PC-3 (cell line): ENCODE results near the gene HERC6. TPM values are rescaled to one million over a fixed set of nuclear protein-coding genes. Genes with fewer than 3 reads are reported as not detected.
"Not testable (repeated sequence)": the region's sequence is repeated elsewhere in the genome, so short reads cannot be mapped to it uniquely, and the experiment has no call there.

Source experiments
- ATAC-seq: fragments of 200-7000 bp; cut with Tn5 transposase; 2 replicates; pipeline ENCODE4 v1.9.1; 2020; ENCODE audit warnings: mild to moderate bottlenecking, moderate library complexity
- BruUV-seq: library from RNA; stranded (reverse); fragments of 400-500 nt; replicated peaks from 2 replicates; lab custom pipeline; 2021; lab: Mats Ljungman, UMichigan
- CTCF ChIA-PET: fragments of 300-600 bp; sonication (Branson Sonifier 250); formaldehyde crosslinking; loops from one replicate; lab custom pipeline; 2022; ENCODE audit warnings: antibody characterized with exemption; lab: Charles Lee
- POLR2A ChIA-PET: fragments of 300-600 bp; sonication (Branson Sonifier 250); formaldehyde crosslinking; loops from one replicate; lab custom pipeline; 2022; ENCODE audit warnings: antibody characterized with exemption; ENCODE audit not compliant: unreplicated experiment; lab: Charles Lee
- DNase-seq: peaks from one replicate; pipeline ENCODE4 v3.0.0-alpha.2; 2015
- H2AFZ ChIP-seq: fragments of 300-600 bp; sonication (generic); 2 replicates; pipeline ENCODE4 v1.6.0; 2016; ENCODE audit warnings: antibody characterized with exemption, low read length
- H3F3A ChIP-seq: fragments of 300-600 bp; sonication (generic); one replicate; pipeline ENCODE4 v1.6.0; 2017; ENCODE audit warnings: antibody characterized with exemption, low read length, control low read depth, mild to moderate bottlenecking; ENCODE audit not compliant: unreplicated experiment
- H3K27ac ChIP-seq: fragments of 300-600 bp; sonication (generic); 2 replicates; pipeline ENCODE4 v1.5.1; 2016; ENCODE audit warnings: mild to moderate bottlenecking, low read length
- H3K27me3 ChIP-seq: fragments of 300-600 bp; sonication (generic); 2 replicates; pipeline ENCODE4 v1.6.1; 2016; ENCODE audit warnings: low read length, mixed read lengths
- H3K36me3 ChIP-seq: fragments of 300-600 bp; sonication (generic); 2 replicates; pipeline ENCODE4 v1.6.1; 2016; ENCODE audit warnings: low read depth, mixed run types, low read length, mixed read lengths
- H3K4me1 ChIP-seq: fragments of 300-600 bp; sonication (generic); 2 replicates; pipeline ENCODE4 v1.5.1; 2016; ENCODE audit warnings: low read length; ENCODE audit not compliant: insufficient read depth
- H3K4me2 ChIP-seq: fragments of 300-600 bp; sonication (generic); 2 replicates; pipeline ENCODE4 v1.6.0; 2016; ENCODE audit warnings: low read length
- H3K4me3 ChIP-seq: fragments of 300-600 bp; sonication (generic); 2 replicates; pipeline ENCODE4 v1.5.1; 2016; ENCODE audit warnings: mild to moderate bottlenecking, low read length, mixed read lengths
- H3K79me2 ChIP-seq: fragments of 300-600 bp; sonication (generic); 2 replicates; pipeline ENCODE4 v1.6.1; 2017; ENCODE audit warnings: low read length, mixed read lengths
- H3K9ac ChIP-seq: fragments of 300-600 bp; sonication (generic); 2 replicates; pipeline ENCODE4 v1.6.0; 2016; ENCODE audit warnings: mild to moderate bottlenecking, low read length
- H3K9me2 ChIP-seq: fragments of 300-600 bp; sonication (generic); replicated peaks from 2 replicates; pipeline ENCODE4 v1.6.1; 2016; ENCODE audit warnings: mixed run types, low read length, mixed read lengths
- H3K9me3 ChIP-seq: fragments of 300-600 bp; sonication (generic); 2 replicates; pipeline ENCODE4 v1.6.1; 2016; ENCODE audit warnings: low read length, mixed read lengths
- H4K20me1 ChIP-seq: fragments of 300-600 bp; sonication (generic); 2 replicates; pipeline ENCODE4 v1.6.1; 2016; ENCODE audit warnings: low read length, mixed read lengths
- EZH2 ChIP-seq: fragments of 300-600 bp; sonication (generic); IDR thresholded peaks from one replicate; pipeline ENCODE4 v1.6.1; 2017; ENCODE audit warnings: antibody characterized with exemption, mild to moderate bottlenecking, low read length; ENCODE audit not compliant: unreplicated experiment
- EZH2phosphoT487 ChIP-seq: fragments of 300-600 bp; sonication (generic); IDR thresholded peaks from 2 replicates; pipeline ENCODE4 v1.6.1; 2018; ENCODE audit warnings: mild to moderate bottlenecking, antibody characterized with exemption, low read length, borderline replicate concordance
- intact Hi-C: fragments of 100-400 bp; cut with micrococcal nuclease; formaldehyde crosslinking; loops from 2 replicates; pipeline ENCODE4 v1.9.0; 2023
- total RNA-seq: library from RNA; depleted of rRNA; stranded (reverse); fragments of >200 nt; gene quantifications from 2 replicates; pipeline ENCODE4 v1.2.3, GENCODE V29; 2014
- TF ChIP-seq, protein P1 (sequence below): fragments of 300-600 bp; sonication (generic); conservative IDR thresholded peaks from 2 replicates; pipeline ENCODE4 v1.5.1; 2017; ENCODE audit warnings: antibody characterized with exemption, low read depth, mild to moderate bottlenecking, low read length

HERC6 gene
- total RNA-seq, 1 experiment from 2014 or later: 4.8 TPM

DNA sequence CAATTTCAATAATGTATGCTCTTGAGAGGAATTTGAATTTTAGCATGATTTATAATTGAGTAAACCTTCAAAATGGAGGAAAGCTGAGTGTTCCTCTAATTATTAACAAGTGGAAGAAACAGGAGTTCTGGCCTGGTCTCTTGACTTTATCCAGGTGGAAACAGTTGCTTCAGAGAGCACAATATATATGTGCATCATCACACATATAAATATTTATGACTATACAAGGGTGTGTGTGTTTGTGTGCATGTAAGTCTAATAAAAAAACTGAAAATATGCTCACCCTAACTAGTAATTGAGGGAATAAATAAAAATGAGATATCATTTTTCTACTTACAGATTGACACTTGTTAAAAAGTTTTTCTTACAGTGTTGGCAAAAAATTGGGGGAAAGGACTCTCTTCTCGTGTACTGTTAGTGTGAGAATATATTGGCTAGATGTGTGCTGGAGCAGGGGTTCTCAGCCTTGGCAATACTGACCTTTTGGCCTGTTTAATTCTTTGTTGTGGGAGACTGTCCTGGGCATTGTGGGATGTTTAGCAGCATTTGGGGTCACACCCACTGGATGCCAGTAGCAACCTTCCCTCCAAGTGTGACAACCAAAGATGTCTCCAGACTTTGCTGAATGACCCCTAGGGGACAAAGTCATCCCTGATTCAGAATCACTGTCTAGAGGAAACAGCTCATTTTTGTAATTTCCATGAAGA lies 57.5 kb downstream of the HERC6 start:
- CTCF ChIA-PET: no interaction called here

DNA sequence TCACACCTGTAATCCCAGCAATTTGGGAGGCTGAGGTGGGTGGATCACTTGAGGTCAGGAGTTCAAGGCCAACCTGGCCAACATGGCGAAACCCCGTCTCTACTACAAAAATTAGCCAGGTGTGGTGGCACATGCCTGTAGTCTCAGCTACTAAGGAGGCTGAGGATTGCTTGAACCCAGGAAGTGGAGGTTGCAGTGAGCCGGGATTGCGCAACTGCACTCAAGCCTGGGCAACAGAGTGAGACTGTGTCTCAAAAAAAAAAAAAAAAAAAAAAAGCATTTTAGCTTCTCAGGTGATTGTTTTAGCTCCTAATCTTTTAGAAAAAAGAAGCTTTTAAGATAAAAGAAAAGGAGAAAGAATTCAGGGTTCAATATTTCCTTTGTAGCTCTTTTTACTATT lies 59.2 kb downstream of the HERC6 start:
- H3K4me2 ChIP-seq, CTCF ChIA-PET, H3K4me3 ChIP-seq, H3K27ac ChIP-seq, H4K20me1 ChIP-seq, H3K9me3 ChIP-seq, H3K79me2 ChIP-seq, intact Hi-C loops, DNase-seq, H3K4me1 ChIP-seq, H3F3A ChIP-seq, POLR2A ChIA-PET, H3K36me3 ChIP-seq, ATAC-seq, H3K9ac ChIP-seq, H3K9me2 ChIP-seq, H2AFZ ChIP-seq, BruUV-seq, H3K27me3 ChIP-seq: not testable (repeated sequence)

More for the DNA sequence above, 57.5 kb downstream of the HERC6 start:
- BruUV-seq: no TSS peak
- Histone ChIP-seq H3K79me2 (no peaks in the 10 kb centered on the region), H3K9me2 (no peaks in the 10 kb centered on the region), H3K9me3 (no peaks in the 10 kb centered on the region), H2AFZ (no peak overlapping the region), H3K36me3 (no peaks in the 10 kb centered on the region), H3F3A (no peaks in the 10 kb centered on the region), H4K20me1 (no peaks in the 10 kb centered on the region), H3K4me1 (no peaks in the 10 kb centered on the region), H3K27me3 (no peaks in the 10 kb centered on the region), H3K9ac (no peak overlapping the region), H3K4me3 (no peak overlapping the region), H3K27ac (no peak overlapping the region), H3K4me2 (no peak overlapping the region)
- intact Hi-C loops: no loop called here
- no peak for ATAC-seq
- POLR2A ChIA-PET: no interaction called here
- TF ChIP-seq, protein P1, sequence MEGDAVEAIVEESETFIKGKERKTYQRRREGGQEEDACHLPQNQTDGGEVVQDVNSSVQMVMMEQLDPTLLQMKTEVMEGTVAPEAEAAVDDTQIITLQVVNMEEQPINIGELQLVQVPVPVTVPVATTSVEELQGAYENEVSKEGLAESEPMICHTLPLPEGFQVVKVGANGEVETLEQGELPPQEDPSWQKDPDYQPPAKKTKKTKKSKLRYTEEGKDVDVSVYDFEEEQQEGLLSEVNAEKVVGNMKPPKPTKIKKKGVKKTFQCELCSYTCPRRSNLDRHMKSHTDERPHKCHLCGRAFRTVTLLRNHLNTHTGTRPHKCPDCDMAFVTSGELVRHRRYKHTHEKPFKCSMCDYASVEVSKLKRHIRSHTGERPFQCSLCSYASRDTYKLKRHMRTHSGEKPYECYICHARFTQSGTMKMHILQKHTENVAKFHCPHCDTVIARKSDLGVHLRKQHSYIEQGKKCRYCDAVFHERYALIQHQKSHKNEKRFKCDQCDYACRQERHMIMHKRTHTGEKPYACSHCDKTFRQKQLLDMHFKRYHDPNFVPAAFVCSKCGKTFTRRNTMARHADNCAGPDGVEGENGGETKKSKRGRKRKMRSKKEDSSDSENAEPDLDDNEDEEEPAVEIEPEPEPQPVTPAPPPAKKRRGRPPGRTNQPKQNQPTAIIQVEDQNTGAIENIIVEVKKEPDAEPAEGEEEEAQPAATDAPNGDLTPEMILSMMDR: no peak
- TF ChIP-seq EZH2 (no peak), EZH2phosphoT487 (no peak)
- DNase-seq: no peak

DNA sequence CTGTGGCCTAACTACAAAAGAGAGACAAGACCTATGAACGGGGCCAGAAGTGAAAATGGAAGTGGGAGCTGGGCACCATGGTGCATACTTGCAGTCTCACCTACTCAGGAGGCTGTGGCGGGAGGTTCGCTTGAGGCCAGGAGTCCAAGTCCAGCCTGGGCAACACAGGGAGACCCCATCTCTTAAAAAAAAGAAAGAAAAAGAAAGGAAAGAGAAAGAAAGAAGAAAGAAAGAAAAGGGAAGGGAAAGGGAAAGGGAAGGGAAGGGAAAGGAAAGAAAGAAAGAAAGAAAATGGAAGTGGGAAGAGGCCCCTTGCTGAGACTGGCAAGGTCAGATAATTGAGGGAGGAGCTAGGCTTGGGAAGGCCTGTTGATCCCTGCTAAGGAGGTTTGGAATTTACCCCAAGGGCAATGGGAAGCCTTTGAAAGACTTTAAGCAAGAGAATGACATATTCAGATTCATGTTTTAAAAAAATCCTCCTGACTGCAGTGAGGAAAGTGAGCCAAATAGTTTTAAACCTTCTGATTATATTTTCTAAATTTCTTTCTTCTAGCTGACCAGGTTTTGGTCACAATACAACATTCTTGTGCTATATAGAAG lies 60.6 kb downstream of the HERC6 start:
- no peaks in the 10 kb centered on the region for H3K9me3 ChIP-seq
- no peaks in the 10 kb centered on the region for H3K27me3 ChIP-seq
- no peaks in the 10 kb centered on the region for H3K4me1 ChIP-seq
- ChIA-PET CTCF (no interaction called here), POLR2A (no interaction called here)
- intact Hi-C loops: no loop called here
- no peaks in the 10 kb centered on the region for H4K20me1 ChIP-seq
- no peaks in the 10 kb centered on the region for H3K9me2 ChIP-seq
- no peak overlapping the region for H3K27ac ChIP-seq
- DNase-seq (no peak), ATAC-seq (no peak)
- TF ChIP-seq EZH2: no peak
- TF ChIP-seq EZH2phosphoT487: no peak
- TF ChIP-seq, protein P1: no peak
- H3K36me3 ChIP-seq: no peaks in the 10 kb centered on the region
- H3K9ac ChIP-seq: no peak overlapping the region
- no peaks in the 10 kb centered on the region for H3K79me2 ChIP-seq
- no peak overlapping the region for H2AFZ ChIP-seq
- H3K4me2 ChIP-seq: no peak overlapping the region
- H3F3A ChIP-seq: no peaks in the 10 kb centered on the region
- no TSS peak for BruUV-seq
- H3K4me3 ChIP-seq: no peak overlapping the region
